Fibroblast of skin of right biceps (primary cell): ENCODE measurements around the gene DRC3.
"Not testable (repeated sequence)": the region's sequence is repeated elsewhere in the genome, so short reads cannot be mapped to it uniquely, and the experiment has no call there.

Source experiments
- DNase-seq: peaks from one replicate; pipeline ENCODE4 v3.0.0-alpha.2; 2013

DRC3 gene, protein sequence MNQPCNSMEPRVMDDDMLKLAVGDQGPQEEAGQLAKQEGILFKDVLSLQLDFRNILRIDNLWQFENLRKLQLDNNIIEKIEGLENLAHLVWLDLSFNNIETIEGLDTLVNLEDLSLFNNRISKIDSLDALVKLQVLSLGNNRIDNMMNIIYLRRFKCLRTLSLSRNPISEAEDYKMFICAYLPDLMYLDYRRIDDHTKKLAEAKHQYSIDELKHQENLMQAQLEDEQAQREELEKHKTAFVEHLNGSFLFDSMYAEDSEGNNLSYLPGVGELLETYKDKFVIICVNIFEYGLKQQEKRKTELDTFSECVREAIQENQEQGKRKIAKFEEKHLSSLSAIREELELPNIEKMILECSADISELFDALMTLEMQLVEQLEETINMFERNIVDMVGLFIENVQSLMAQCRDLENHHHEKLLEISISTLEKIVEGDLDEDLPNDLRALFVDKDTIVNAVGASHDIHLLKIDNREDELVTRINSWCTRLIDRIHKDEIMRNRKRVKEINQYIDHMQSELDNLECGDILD

DNA sequence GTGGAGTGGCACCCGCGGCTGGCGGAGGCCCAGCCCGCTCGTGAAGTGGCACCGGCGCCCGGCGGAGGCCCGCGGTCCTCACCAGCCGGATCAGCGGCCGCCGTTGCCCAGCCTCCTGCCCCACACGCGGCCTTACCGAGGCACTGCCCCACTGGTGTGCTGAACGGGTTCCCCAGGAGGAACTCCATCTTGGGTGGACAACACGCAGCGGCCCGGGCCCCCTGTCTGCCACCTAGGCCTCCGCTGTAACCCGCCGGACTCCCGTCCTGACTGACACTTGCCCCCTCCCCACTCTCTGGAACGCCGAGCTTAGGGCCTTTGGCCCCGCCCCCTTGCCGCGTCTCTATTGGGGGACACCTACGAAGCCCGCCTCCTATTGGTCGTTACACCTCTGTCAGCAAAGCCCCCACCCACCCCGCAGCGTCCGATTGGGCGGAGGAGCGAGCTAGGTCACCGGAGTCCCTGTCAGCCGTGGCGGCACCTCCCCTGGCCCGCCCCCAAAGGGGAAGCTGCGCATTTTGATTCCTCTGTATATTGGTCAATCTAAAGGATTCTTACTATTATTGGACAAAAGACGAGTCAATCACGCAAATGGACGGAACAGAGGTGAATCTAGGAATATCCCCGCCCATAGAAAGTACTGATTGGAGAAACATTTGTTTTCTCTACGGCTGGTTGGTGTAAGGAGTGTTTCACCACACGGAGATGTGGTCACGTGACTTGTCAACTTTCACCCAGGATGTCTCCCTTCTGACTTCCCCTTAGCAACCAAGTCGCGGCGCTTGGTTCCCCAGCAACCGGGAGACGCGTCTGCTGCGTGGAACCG, at the start of gene DRC3, which contains the start of gene TOM1L2:
TSS of gene DRC3 (plus strand) at position 737 of the 826 bp plus-strand sequence. CDS start 4,737 bp downstream, outside the sequence.
TSS of gene TOM1L2 (minus strand) at position 275 of the 826 bp plus-strand sequence. CDS start at position 188, 87 bp downstream.
- DNase-seq, result peak; percentile 100

GRCh38 chr17:17924131-17924856, 48.4 kb upstream of the DRC3 start:
- peak; percentile 77 for DNase-seq

- DNase-seq, result no peak
These were observed 47.8 kb upstream of the DRC3 start for GRCh38 chr17:17924857-17925250.

GRCh38 chr17:17926036-17926435, 46.6 kb upstream of the DRC3 start:
- DNase-seq, result no peak

GRCh38 chr17:17926840-17927449, 45.7 kb upstream of the DRC3 start:
- no peak for DNase-seq

DNA sequence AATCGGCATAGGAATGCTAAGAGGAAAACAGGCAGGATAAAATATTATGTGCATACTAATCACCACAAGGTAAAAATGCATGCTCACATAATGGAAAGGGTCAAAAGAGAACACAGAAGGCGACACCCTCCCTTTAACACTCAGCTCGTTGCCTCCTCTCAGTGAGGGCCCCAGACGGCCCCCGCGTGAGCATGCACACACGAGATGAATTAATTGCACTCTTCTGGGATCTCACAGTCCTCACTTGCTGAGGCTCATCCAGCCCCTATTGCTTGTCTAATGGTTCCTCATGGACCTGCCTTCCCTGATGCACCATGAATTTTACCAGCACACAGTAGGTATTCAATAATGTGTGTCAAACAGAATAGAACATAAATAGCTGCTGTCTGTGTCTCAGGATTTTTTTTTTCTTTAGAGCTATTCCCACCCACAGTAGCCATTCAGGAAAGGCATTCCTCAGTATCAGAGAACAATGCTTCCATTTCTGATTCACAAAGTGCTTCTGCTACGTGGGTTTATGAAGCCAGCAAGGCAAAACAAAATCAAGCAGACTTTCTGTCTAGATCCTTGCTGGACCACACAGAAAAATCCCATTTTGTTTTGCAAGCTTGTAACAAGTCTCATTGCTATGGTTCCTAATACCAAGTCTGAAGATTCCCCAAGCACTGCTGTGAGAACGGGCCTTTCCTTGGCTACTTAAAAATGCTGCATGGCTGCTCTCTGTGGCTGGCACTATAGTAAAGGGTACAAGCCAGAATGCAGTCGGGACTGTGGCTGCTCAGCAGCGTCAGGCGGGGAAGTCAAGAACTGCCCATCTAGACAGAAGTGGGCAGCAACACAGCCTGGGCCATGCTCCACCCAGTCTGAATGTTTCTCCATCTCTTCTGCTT, 44.0 kb upstream of the DRC3 start:
- no peak for DNase-seq

DNA sequence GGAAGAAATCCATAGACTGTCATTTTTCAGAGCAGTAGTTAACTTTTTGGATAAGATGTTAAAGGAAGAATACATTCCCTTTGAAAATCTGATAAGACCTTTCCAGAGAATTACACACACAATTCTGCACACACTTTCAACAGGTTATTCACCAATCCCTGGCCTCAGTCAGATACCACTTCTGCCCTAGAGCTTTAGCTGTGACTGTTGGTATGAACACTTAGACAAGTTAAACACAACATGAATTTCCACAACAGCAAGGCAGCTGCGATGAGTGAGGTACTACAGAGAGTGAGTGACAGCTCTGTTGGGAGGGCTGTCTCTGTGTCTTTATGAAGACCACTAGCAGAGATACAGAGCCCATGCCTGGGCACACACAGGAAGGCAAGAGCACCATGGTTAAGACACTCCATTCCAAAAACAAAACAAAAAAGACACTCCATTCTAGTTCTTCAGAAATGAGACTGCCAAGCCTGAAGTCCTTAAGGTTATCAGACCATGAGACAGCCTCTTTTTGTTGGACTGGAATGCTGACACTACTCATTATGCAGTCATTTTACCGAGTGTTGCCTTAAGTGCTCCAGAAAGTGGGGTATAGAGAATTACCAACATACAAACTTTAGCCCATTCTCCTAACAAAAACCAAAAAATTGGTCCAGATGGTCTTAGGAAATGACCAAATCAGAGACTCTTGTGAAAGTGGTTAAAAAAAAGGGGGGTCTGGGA, 42.8 kb upstream of the DRC3 start:
- DNase-seq, result no peak

GRCh38 chr17:17930674-17931073, 42.0 kb upstream of the DRC3 start:
- DNase-seq, result no peak

DNA sequence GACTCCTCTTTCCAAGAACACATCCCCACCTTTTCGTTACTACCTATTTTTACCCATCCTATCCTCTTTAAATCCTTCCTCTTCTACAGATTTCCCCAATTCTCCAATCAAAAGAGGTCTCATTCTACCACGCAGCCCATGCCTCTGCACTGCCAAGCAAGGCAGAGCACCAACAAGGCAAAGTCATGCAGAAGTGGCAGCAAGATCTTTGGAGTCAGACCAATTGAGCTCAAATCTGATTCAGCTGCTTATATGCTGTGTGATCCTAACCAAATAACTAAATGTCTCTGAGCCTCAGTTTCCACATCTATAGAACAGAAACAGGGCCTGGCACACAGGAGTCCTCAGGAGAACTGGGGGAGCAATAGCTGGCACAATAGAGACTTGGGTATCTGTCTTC, 41.5 kb upstream of the DRC3 start:
- DNase-seq, result no peak

- DNase-seq, result peak; percentile 86
These were observed 38.9 kb upstream of the DRC3 start for GRCh38 chr17:17933775-17934174.

DNA sequence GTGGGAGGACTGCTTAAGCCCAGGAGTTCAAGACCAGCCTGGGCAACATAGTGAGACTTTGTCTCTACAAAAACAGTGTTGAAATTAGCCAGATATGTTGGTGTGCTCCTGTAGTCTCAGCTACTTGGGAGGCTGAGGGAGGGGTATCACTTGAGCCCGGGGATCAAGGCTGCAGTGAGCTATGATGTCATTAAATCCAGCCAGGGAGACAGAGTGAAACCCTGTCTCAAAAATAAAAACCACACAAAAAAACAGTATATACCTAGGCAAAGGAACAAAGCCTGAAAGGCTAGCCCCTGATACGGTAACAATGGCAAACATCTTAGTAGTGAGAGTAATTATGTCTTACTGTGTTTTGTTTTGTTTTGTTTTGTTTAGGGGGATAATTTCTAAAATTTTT, 38.4 kb upstream of the DRC3 start:
- no peak for DNase-seq

DNA sequence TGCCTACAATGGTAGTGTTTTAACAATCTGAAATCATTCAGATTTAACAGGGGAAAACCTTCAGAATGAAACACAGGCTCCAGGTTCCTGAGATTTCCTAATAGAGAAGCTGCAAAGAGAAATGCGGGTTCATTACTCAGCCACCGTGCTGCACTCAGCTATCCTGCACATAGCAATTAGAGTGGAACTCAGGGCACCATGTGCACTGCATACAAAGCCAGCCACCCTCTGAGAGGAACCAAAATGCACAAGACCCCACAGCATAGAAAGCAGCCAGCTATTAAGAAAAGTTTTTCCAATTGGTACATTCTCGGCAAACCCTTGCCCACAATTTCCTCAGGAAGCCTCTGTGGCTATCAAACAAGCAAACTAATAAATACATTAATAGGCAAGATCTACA, 37.9 kb upstream of the DRC3 start:
- no peak for DNase-seq

DNA sequence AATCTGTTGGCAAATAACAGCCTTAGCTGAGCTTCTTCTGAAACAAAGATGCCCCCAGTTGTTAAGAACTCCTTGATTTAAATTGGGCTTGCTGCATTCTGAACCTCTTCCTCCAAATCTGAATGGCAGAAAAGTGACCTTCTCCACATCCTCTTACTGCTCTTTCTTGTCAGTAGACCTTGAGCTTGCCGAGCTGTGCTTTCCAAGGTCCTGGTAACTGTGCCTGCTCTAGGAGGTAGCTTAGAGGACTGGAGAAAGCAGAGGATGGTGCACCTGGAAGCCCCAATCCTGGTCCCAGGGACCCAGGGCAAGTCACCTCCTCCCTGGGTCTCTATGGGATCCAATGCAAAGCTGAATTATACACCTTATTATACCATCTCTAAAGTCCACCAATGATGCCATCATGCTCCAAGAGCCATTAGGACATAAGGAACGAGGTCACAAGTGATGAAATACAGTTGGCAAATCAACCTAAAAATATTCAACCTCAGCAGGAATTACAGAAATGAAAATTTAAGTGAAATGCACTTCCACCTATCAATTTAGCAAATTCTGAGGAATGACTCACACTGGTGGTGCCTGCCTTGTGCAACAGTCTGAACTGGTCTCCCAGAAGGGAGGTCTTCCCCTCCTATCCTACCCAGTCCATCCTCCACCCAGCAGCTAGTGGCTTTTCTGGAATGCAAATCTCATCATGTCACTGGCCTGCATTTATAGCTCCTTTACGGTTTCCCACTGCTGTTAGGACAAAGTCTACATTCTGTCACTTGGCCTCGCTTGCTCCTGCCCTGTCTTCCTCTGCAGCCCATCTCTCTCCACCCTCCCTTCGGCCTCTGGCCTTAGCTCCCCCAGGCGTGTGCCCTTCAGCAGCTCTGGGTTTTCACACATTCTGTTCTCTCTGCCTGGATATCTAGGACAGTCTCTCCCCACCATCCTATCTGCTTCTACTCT, 37.1 kb upstream of the DRC3 start:
- DNase-seq, result peak; percentile 96

- DNase-seq, result peak; percentile 43
These were observed 35.3 kb upstream of the DRC3 start for GRCh38 chr17:17937201-17937853.

- DNase-seq, result no peak
These were observed 34.7 kb upstream of the DRC3 start for GRCh38 chr17:17937958-17938357.

GRCh38 chr17:17938388-17939107, 34.1 kb upstream of the DRC3 start:
- peak; percentile 49 for DNase-seq

DNA sequence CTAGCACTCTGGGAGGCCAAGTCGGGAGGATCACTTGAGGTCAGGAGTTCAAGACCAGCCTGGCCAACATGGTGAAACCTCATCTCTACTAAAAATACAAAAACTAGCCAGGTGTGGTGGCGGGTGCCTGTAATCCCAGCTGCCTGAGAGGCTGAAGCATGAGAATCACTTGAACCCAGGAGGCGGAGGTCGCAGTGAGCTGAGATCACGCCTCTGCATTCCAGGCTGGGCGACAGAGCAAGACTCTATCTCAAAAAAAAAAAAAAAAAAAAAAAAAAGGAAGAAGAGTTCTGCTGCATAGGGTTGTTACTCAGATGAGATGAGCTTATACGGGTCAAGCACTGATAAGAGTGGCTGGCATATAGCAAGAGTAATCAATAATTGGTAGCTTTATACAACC, 32.7 kb upstream of the DRC3 start:
- not testable (repeated sequence) for DNase-seq

GRCh38 chr17:17940441-17940911, 32.2 kb upstream of the DRC3 start:
- peak; percentile 85 for DNase-seq
